Naive thymus-derived CD8-positive, alpha-beta T cell (primary cell): Measurements from ENCODE around the gene PEX5. TPM values are rescaled to one million over a fixed set of nuclear protein-coding genes. Genes with fewer than 3 reads are reported as not detected.

ENCODE experiments used
- ATAC-seq, 2 donors: fragments of 150-1000 bp; cut with Tn5 transposase in 1 of 2; sonication (Bioruptor Pico), chemical (Tn5 transposase) in 1 of 2; 1 replicate in 1 of 2; 2 replicates in 1 of 2; pipeline ENCODE4 v1.10.0; 2021; ENCODE audit warnings: mild to moderate bottlenecking in 2 of 2, moderate library complexity in 2 of 2
- POLR2A ChIA-PET: fragments of 350-600 bp; sonication (Branson Sonifier 250); formaldehyde crosslinking; loops from one replicate; lab custom pipeline; 2021; ENCODE audit warnings: antibody characterized with exemption; lab: Charles Lee
- DNase-seq, 10 donors: peaks; one replicate each; pipeline versions ENCODE4 v3.0.0 to v3.0.0-alpha.2; 2020 to 2022
- H3K27ac Mint-ChIP-seq, 10 donors: one replicate each; pipeline ENCODE4 v1.8.0; 2020 to 2022; ENCODE audit warnings: mild to moderate bottlenecking in 10 of 10, mixed read lengths in 10 of 10, moderate library complexity in 4 of 10, inconsistent platforms in 1 of 10
- H3K27me3 Mint-ChIP-seq, 5 donors: one replicate each; pipeline ENCODE4 v1.8.0; 2021 to 2022; ENCODE audit warnings: mixed read lengths in 5 of 5
- H3K36me3 Mint-ChIP-seq, 3 donors: one replicate each; pipeline ENCODE4 v1.8.0; 2020 to 2022; ENCODE audit warnings: mixed read lengths in 3 of 3, mild to moderate bottlenecking in 2 of 3, inconsistent platforms in 1 of 3
- H3K4me1 Mint-ChIP-seq, 4 donors: one replicate each; pipeline ENCODE4 v1.8.0; 2021 to 2022; ENCODE audit warnings: mixed read lengths in 4 of 4
- H3K4me3 Mint-ChIP-seq, 10 donors: one replicate each; pipeline ENCODE4 v1.8.0; 2020 to 2022; ENCODE audit warnings: mild to moderate bottlenecking in 10 of 10, mixed read lengths in 10 of 10, moderate library complexity in 6 of 10, inconsistent platforms in 1 of 10
- H3K9me3 Mint-ChIP-seq, 9 donors: one replicate each; pipeline ENCODE4 v1.8.0; 2020 to 2022; ENCODE audit warnings: mixed read lengths in 9 of 9, mild to moderate bottlenecking in 3 of 9, inconsistent platforms in 1 of 9, moderate library complexity in 1 of 9
- polyA plus RNA-seq, 3 donors: library from polyadenylated mRNA; unstranded; fragments of 300-500 nt; fragmentation: Illumina TruSeq; gene quantifications; one replicate each; pipeline ENCODE4 v1.2.3, GENCODE V29; 2021
- total RNA-seq, 8 experiments: library from RNA in 2 of 8; stranded (reverse) in 2 of 8; gene quantifications; one replicate each; pipeline ENCODE4 v1.2.3 and lab custom pipeline; 2021 to 2026

PEX5 gene
- total and polyA plus RNA-seq, 5 experiments from 2014 or later = 13.4 to 31.2 (median 19.8) TPM

GRCh38 chr12:7151532-7151931 lies 38.0 kb upstream of the PEX5 start:
- Mint-ChIP-seq H3K4me1 (peaks cover 0 to 3% (median under 1%) of the 10 kb centered on the region in 4 donors), H3K27me3 (no peaks in the 10 kb centered on the region), H3K36me3 (peaks cover 0 to 64% (median 19%) of the 10 kb centered on the region in 3 donors), H3K9me3 (no peaks in the 10 kb centered on the region), H3K27ac (no peak overlapping the region), H3K4me3 (no peak overlapping the region)
- DNase-seq (no peak), ATAC-seq (no peak)
- POLR2A ChIA-PET = no interaction called here

GRCh38 chr12:7152818-7153217 lies 36.7 kb upstream of the PEX5 start:
- no peaks in the 10 kb centered on the region for H3K9me3 Mint-ChIP-seq
- ATAC-seq (no peak), DNase-seq (no peak)
- H3K36me3 Mint-ChIP-seq = peaks cover 0 to 62% (median 19%) of the 10 kb centered on the region in 3 donors
- no peaks in the 10 kb centered on the region for H3K27me3 Mint-ChIP-seq
- H3K4me3 Mint-ChIP-seq = no peak overlapping the region
- peaks cover 0 to 2% (median under 1%) of the 10 kb centered on the region in 4 donors for H3K4me1 Mint-ChIP-seq
- no peak overlapping the region for H3K27ac Mint-ChIP-seq
- POLR2A ChIA-PET = no interaction called here

GRCh38 chr12:7154042-7154441 lies 35.4 kb upstream of the PEX5 start:
- POLR2A ChIA-PET = no interaction called here
- H3K9me3 Mint-ChIP-seq = no peaks in the 10 kb centered on the region
- H3K4me1 Mint-ChIP-seq = peaks cover 0 to 2% (median under 1%) of the 10 kb centered on the region in 4 donors
- ATAC-seq (no peak), DNase-seq (no peak)
- H3K4me3 Mint-ChIP-seq = no peak overlapping the region
- H3K36me3 Mint-ChIP-seq = peaks cover 0 to 55% (median 12%) of the 10 kb centered on the region in 3 donors
- no peaks in the 10 kb centered on the region for H3K27me3 Mint-ChIP-seq
- H3K27ac Mint-ChIP-seq = peak overlapping the region in 1 of 10 donors; percentile 23

GRCh38 chr12:7154901-7155470 lies 34.5 kb upstream of the PEX5 start:
- DNase-seq (no peak), ATAC-seq (no peak)
- no peak overlapping the region for H3K4me3 Mint-ChIP-seq
- POLR2A ChIA-PET = no interaction called here
- no peaks in the 10 kb centered on the region for H3K9me3 Mint-ChIP-seq
- H3K27ac Mint-ChIP-seq = no peak overlapping the region
- peaks cover 0 to 47% (median 7%) of the 10 kb centered on the region in 3 donors for H3K36me3 Mint-ChIP-seq
- peaks cover 0 to 2% (median 0%) of the 10 kb centered on the region in 4 donors for H3K4me1 Mint-ChIP-seq
- no peaks in the 10 kb centered on the region for H3K27me3 Mint-ChIP-seq

GRCh38 chr12:7155471-7156034 lies 33.9 kb upstream of the PEX5 start:
- peaks cover 0 to 41% (median 7%) of the 10 kb centered on the region in 3 donors for H3K36me3 Mint-ChIP-seq
- ATAC-seq (no peak), DNase-seq (peak in 1 of 10 donors; percentile 34)
- H3K4me3 Mint-ChIP-seq = no peak overlapping the region
- H3K4me1 Mint-ChIP-seq = peaks cover 0 to 2% (median 0%) of the 10 kb centered on the region in 4 donors
- POLR2A ChIA-PET = no interaction called here
- no peaks in the 10 kb centered on the region for H3K27me3 Mint-ChIP-seq
- no peaks in the 10 kb centered on the region for H3K9me3 Mint-ChIP-seq
- H3K27ac Mint-ChIP-seq = no peak overlapping the region

DNA sequence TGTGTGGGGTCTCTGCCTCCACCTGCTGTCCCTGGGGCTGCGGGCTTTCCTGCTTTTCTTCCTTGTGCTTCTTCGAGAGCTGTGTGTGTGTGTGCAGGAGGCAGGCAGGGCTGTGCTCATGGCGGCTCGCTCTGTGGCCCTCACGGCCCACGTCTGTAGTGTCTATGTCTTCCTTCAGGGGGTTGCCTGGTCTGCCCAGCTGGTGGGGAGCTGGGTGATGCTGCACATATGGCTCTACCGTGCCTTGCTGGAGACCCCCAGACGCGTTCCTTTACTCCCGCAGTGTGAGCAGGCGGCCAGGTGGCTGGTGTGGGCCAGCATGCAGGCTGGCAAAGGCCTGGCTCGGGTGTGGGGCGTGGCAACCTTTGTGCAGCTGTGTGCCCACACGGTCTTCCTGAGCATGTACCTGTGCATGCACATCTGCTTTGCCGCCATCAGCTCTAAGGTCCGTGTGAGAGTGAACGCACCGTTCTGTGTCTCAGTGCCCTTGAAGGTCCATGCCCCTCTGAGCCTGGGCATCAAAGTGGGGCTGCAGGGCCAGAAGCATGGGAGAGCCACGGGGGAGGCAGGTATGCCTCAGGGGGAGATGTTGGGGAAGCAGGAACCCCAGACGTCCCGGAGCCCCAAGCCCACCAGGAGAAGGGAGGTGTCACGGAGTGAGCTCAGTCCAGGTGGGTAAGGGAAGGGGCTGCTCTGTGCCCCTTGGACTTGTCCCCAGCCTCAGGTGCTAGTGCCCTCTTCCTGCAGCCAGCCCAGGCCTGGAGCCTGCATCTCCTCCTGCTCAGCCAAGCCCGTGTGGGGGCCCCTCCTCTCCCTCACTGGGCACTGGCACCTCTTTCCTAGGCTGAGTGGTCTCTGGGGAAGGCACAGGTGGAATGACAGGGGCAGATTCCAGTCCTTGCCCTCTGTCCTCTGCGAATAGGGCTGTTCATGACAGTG lies 33.0 kb upstream of the PEX5 start:
- POLR2A ChIA-PET = no interaction called here

DNA sequence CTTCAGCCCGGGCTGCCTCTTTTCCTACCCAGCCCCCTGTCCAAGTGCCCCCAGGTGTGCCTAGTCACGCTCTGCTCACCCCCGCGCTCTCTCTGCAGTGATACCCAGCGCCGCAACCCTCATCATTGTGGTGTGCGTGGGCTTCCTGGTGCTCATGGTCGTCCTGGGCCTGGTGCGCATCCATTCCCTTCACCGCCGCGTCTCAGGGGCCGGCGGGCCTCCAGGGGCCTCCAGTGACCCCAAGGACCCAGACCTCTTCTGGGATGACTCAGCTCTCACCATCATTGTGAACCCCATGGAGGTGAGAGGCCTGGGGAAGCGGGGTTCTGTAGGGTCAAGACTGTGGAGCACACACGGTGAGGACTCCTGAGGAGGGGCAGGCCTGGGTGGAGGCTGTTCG lies 32.1 kb upstream of the PEX5 start:
- Mint-ChIP-seq H3K9me3 (no peaks in the 10 kb centered on the region), H3K27me3 (peaks cover 0 to 3% (median 0%) of the 10 kb centered on the region in 5 donors), H3K27ac (no peak overlapping the region), H3K4me1 (peaks cover 0 to 4% (median 1%) of the 10 kb centered on the region in 4 donors), H3K4me3 (no peak overlapping the region), H3K36me3 (peaks cover 0 to 29% (median 5%) of the 10 kb centered on the region in 3 donors)
- no peak for DNase-seq
- ATAC-seq = no peak
- POLR2A ChIA-PET = no interaction called here

More for the DNA sequence above, 33.0 kb upstream of the PEX5 start:
- Mint-ChIP-seq H3K27me3 (no peaks in the 10 kb centered on the region), H3K4me3 (no peak overlapping the region), H3K9me3 (no peaks in the 10 kb centered on the region), H3K36me3 (peaks cover 0 to 37% (median 5%) of the 10 kb centered on the region in 3 donors), H3K4me1 (peaks cover 0 to 2% (median 0%) of the 10 kb centered on the region in 4 donors), H3K27ac (no peak overlapping the region)
- ATAC-seq = no peak
- peak in 1 of 10 donors; percentile 48 for DNase-seq

GRCh38 chr12:7158781-7159609 lies 30.5 kb upstream of the PEX5 start:
- POLR2A ChIA-PET = no interaction called here
- ATAC-seq = no peak
- no peak overlapping the region for H3K4me3 Mint-ChIP-seq
- peaks cover 0 to 11% (median 4%) of the 10 kb centered on the region in 5 donors for H3K27me3 Mint-ChIP-seq
- no peak overlapping the region for H3K27ac Mint-ChIP-seq
- no peaks in the 10 kb centered on the region for H3K9me3 Mint-ChIP-seq
- H3K4me1 Mint-ChIP-seq = peaks cover 5 to 10% (median 9%) of the 10 kb centered on the region in 4 donors
- peaks cover 0 to 19% (median 4%) of the 10 kb centered on the region in 3 donors for H3K36me3 Mint-ChIP-seq
- DNase-seq = no peak

DNA sequence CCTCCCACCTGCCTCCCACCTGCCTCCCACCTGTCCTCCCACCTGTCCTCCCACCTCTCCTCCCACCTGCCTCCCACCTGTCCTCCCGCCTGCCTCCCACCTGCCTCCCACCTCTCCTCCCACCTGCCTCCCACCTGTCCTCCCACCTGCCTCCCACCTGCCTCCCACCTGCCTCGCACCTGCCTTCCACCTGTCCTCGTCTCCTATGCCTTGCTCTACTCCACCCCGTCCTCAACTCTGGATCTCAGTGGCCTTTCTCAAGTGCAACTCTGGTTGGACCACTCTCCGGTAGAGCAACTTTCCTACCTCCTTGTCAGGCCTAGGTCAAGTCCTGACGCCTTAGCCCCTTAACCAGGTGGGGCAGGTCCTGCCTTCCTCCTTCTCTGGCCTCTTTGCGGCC lies 29.3 kb upstream of the PEX5 start:
- H3K27ac Mint-ChIP-seq = peak overlapping the region in 2 of 10 donors; percentile 20 to 48
- ATAC-seq = no peak
- H3K9me3 Mint-ChIP-seq = no peaks in the 10 kb centered on the region

DNA sequence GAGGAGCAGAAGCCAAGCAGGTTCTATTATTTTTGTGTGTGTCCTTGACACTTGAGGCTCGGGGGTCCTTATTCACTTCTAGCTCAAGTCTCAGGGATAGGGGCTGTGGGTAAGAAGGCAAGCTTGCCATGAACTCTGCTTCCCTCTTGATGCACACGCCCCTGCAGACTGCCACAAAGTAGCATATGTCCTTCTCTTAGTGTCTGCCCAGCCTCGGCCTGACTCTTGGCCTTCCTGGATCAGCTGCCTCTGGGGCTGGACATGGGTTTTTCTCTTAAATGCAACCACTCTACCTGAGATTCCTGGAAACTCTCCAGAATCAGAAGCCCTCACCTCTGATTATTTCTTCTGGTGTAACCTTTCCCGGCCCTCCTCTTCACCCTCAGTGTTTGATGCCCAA lies 28.2 kb upstream of the PEX5 start:
- Mint-ChIP-seq H3K9me3 (no peaks in the 10 kb centered on the region), H3K4me1 (peaks cover 5 to 10% (median 8%) of the 10 kb centered on the region in 4 donors), H3K27ac (peak overlapping the region in 2 of 10 donors; percentile 11 to 47), H3K36me3 (peaks cover 0 to 4% (median 1%) of the 10 kb centered on the region in 3 donors), H3K27me3 (peaks cover 2 to 18% (median 15%) of the 10 kb centered on the region in 5 donors), H3K4me3 (no peak overlapping the region)
- POLR2A ChIA-PET = no interaction called here
- DNase-seq (no peak), ATAC-seq (no peak)

More for the DNA sequence above, 29.3 kb upstream of the PEX5 start:
- DNase-seq = no peak
- Mint-ChIP-seq H3K4me3 (no peak overlapping the region), H3K4me1 (peaks cover 5 to 10% (median 8%) of the 10 kb centered on the region in 4 donors), H3K27me3 (peaks cover 2 to 13% (median 10%) of the 10 kb centered on the region in 5 donors), H3K36me3 (peaks cover 0 to 8% (median 1%) of the 10 kb centered on the region in 3 donors)
- POLR2A ChIA-PET = no interaction called here

- DNase-seq (no peak), ATAC-seq (no peak)
- Mint-ChIP-seq H3K36me3 (peaks cover 0 to 4% (median 1%) of the 10 kb centered on the region in 3 donors), H3K4me1 (peaks cover 5 to 10% (median 8%) of the 10 kb centered on the region in 4 donors), H3K9me3 (no peaks in the 10 kb centered on the region), H3K27ac (peak overlapping the region in 1 of 10 donors; percentile 47), H3K27me3 (peaks cover 2 to 19% (median 15%) of the 10 kb centered on the region in 5 donors), H3K4me3 (peak overlapping the region in 1 of 10 donors; percentile 17)
- POLR2A ChIA-PET = no interaction called here
Measured at GRCh38 chr12:7161811-7162210, 27.7 kb upstream of the PEX5 start.

DNA sequence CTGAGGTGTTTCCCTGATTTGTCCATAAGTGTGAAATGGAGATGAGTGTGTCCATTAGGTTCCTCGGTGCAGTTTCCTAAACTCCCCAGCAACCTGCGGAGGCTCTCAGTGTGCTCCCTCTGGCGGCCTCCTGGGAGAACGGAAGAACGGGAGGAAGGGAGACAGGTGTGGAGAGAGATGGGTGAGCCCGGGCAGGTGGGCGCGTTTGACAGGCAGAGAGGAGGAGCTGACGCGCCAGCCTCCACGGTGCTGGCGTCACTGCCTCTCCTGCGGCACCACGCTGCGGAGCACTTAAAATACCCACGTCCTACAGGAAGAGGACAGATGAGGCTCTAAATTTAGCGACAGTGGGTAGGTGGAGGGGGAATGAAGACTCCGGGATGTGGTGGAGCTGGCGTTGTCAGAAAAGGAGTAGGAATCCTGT lies 26.8 kb upstream of the PEX5 start:
- Mint-ChIP-seq H3K4me3 (peak overlapping the region; percentile 47 to 79 (median 66)), H3K4me1 (peaks cover 5 to 10% (median 8%) of the 10 kb centered on the region in 4 donors), H3K27ac (peak overlapping the region in 3 of 10 donors; percentile 8 to 83 (median 64)), H3K27me3 (peaks cover 6 to 21% (median 17%) of the 10 kb centered on the region in 5 donors), H3K9me3 (peaks cover 0 to 8% (median 2%) of the 10 kb centered on the region in 9 donors), H3K36me3 (peaks cover 0 to 4% (median 3%) of the 10 kb centered on the region in 3 donors)
- POLR2A ChIA-PET = no interaction called here
- peak in 6 of 10 donors; percentile 4 to 32 (median 16) for DNase-seq
- ATAC-seq = peak; percentile 70 to 93
